Measurements from ENCODE around the gene TFEB. TPM values are rescaled to one million over a fixed set of nuclear protein-coding genes. Genes with fewer than 3 reads are reported as not detected.

TFEB gene
- total RNA-seq, 1 experiment from 2014 or later: 16.2 TPM

GRCh38 chr6:41677124-41677921 lies 58.1 kb downstream of the TFEB start:
- CTCF ChIA-PET: interaction anchor here (1.3 to 5.0 kb wide), 2 partner anchors 73 to 75 kb away, joined by 4 to 124 read pairs; no protein-coding TSS in a partner anchor
- peaks cover 2% of the 10 kb centered on the region for H3K27me3 Mint-ChIP-seq (ENCODE audit: insufficient read depth, unreplicated experiment)
- intact Hi-C loops (cut with micrococcal nuclease): no loop called here

GRCh38 chr6:41676431-41676830 lies 59.0 kb downstream of the TFEB start:
- H3K36me3 Mint-ChIP-seq (ENCODE audit: insufficient read depth, unreplicated experiment): peaks cover 6% of the 10 kb centered on the region
- no peak for DNase-seq (ENCODE audit: unreplicated experiment)
- POLR2A ChIA-PET: no interaction called here
- BruUV-seq (replicated peaks): no TSS peak
- H3K27ac Mint-ChIP-seq (ENCODE audit: low read depth, unreplicated experiment): no peak overlapping the region
- no peaks in the 10 kb centered on the region for H3K4me1 Mint-ChIP-seq (ENCODE audit: insufficient read depth, unreplicated experiment)
- H3K9me3 Mint-ChIP-seq (ENCODE audit: unreplicated experiment): no peaks in the 10 kb centered on the region
- intact Hi-C loops (cut with micrococcal nuclease): no loop called here
- H3K27me3 Mint-ChIP-seq (ENCODE audit: insufficient read depth, unreplicated experiment): peaks cover 11% of the 10 kb centered on the region
- CTCF ChIA-PET: interaction anchor here (1.3 kb wide), 1 partner anchor 74 kb away, joined by 4 read pairs; no protein-coding TSS in a partner anchor
- TF ChIP-seq CTCF (IDR thresholded peaks at IDR 0.05; ENCODE audit: unreplicated experiment): no peak
- H3K4me3 Mint-ChIP-seq (ENCODE audit: unreplicated experiment): no peak overlapping the region

More at GRCh38 chr6:41677124-41677921, 58.1 kb downstream of the TFEB start:
- no peak for DNase-seq (ENCODE audit: unreplicated experiment)
- BruUV-seq (replicated peaks): no TSS peak
- POLR2A ChIA-PET: no interaction called here
- Mint-ChIP-seq H3K4me3 (ENCODE audit: unreplicated experiment) (no peak overlapping the region), H3K9me3 (ENCODE audit: unreplicated experiment) (no peaks in the 10 kb centered on the region), H3K27ac (ENCODE audit: low read depth, unreplicated experiment) (no peak overlapping the region), H3K4me1 (ENCODE audit: insufficient read depth, unreplicated experiment) (no peaks in the 10 kb centered on the region), H3K36me3 (ENCODE audit: insufficient read depth, unreplicated experiment) (peaks cover 6% of the 10 kb centered on the region)
- no peak for TF ChIP-seq CTCF (IDR thresholded peaks at IDR 0.05; ENCODE audit: unreplicated experiment)

GRCh38 chr6:41675992-41676391 lies 59.4 kb downstream of the TFEB start:
- Mint-ChIP-seq H3K27ac (ENCODE audit: low read depth, unreplicated experiment) (no peak overlapping the region), H3K9me3 (ENCODE audit: unreplicated experiment) (no peaks in the 10 kb centered on the region), H3K4me1 (ENCODE audit: insufficient read depth, unreplicated experiment) (no peaks in the 10 kb centered on the region), H3K27me3 (ENCODE audit: insufficient read depth, unreplicated experiment) (peaks cover 15% of the 10 kb centered on the region), H3K36me3 (ENCODE audit: insufficient read depth, unreplicated experiment) (peaks cover 6% of the 10 kb centered on the region), H3K4me3 (ENCODE audit: unreplicated experiment) (no peak overlapping the region)
- POLR2A ChIA-PET: no interaction called here
- intact Hi-C loops (cut with micrococcal nuclease): no loop called here
- no peak for TF ChIP-seq CTCF (IDR thresholded peaks at IDR 0.05; ENCODE audit: unreplicated experiment)
- no peak for DNase-seq (ENCODE audit: unreplicated experiment)
- no TSS peak for BruUV-seq (replicated peaks)
- CTCF ChIA-PET: interaction anchor here (1.3 kb wide), 1 partner anchor 73 kb away, joined by 4 read pairs; no protein-coding TSS in a partner anchor

- Mint-ChIP-seq H3K27ac (ENCODE audit: low read depth, unreplicated experiment) (no peak overlapping the region), H3K27me3 (ENCODE audit: insufficient read depth, unreplicated experiment) (peaks cover 23% of the 10 kb centered on the region), H3K4me3 (ENCODE audit: unreplicated experiment) (no peak overlapping the region), H3K36me3 (ENCODE audit: insufficient read depth, unreplicated experiment) (peaks cover 6% of the 10 kb centered on the region), H3K9me3 (ENCODE audit: unreplicated experiment) (no peaks in the 10 kb centered on the region), H3K4me1 (ENCODE audit: insufficient read depth, unreplicated experiment) (no peaks in the 10 kb centered on the region)
- POLR2A ChIA-PET: no interaction called here
- intact Hi-C loops (cut with micrococcal nuclease): no loop called here
- CTCF ChIA-PET: interaction anchor here (0.6 kb wide), 1 partner anchor 11 kb away, joined by 3 read pairs; no protein-coding TSS in a partner anchor
- no TSS peak for BruUV-seq (replicated peaks)
- DNase-seq (ENCODE audit: unreplicated experiment): no peak
- no peak for TF ChIP-seq CTCF (IDR thresholded peaks at IDR 0.05; ENCODE audit: unreplicated experiment)
These were observed 60.1 kb downstream of the TFEB start for GRCh38 chr6:41675176-41675775.
